ENCODE results near the gene EPHA8.
A peak's percentile ranks its signal among the peaks of the same experiment; 100 is the strongest.

EPHA8 gene

DNA sequence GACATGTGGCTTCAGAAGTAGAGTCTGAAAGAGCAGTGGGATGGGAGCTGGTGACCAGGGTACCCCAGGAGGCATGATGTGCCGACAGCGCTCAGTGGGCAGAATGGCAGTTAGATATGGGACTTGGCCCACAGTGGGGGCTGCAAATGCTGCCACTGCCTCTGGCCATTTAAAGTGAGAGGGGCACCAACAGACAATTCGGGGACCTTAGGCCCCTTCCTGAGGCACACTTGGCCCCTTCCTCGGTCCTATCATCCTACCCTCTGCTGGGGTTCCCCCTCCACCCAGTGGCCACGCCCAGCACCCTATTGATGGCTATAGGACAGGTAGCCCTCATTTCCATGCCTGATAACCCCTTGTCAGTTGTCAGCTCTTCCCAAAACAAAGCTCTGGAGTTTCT, 36.6 kb upstream of the EPHA8 start:
- H3K27ac ChIP-seq = no peak overlapping the region
- no peaks in the 10 kb centered on the region for H3K27me3 ChIP-seq (replicated peaks)
- in situ Hi-C loops (cut with HindIII; ENCODE audit: low pct_ligation_motif_present, low sequenced_read_pairs) = no loop called here
- H3K36me3 ChIP-seq (replicated peaks) = peaks cover 35% of the 10 kb centered on the region
- DNase-seq = no peak
- TF ChIP-seq CTCF (IDR thresholded peaks at IDR 0.05; ENCODE audit: low read depth, low read length, missing control alignments) = no peak
- H3K4me3 ChIP-seq (ENCODE audit: low read depth, low read length) = no peak overlapping the region

DNA sequence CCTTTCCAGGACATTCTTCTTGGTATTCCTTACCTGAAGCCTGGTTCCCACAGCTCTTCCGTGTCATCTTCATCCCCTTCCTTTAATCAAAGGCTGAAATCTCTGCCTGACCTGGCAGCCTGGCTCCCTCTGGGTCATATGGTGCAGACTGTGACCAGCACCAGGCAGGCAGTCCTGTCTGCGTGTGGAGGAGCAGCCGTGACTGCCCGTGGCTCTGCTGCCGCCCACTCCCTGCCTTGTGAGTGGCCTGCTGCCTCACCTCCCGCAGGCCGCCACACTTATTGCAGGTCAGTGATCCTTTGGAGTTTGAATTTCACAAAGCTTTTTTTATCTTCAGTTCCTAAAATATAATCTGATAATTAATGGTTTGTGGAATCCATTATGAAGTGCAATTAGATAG, 36.2 kb upstream of the EPHA8 start:
- Histone ChIP-seq H3K27ac (no peak overlapping the region), H3K36me3 (replicated peaks) (peaks cover 35% of the 10 kb centered on the region), H3K4me3 (ENCODE audit: low read depth, low read length) (no peak overlapping the region), H3K27me3 (replicated peaks) (no peaks in the 10 kb centered on the region)
- in situ Hi-C loops (cut with HindIII; ENCODE audit: low pct_ligation_motif_present, low sequenced_read_pairs) = no loop called here
- no peak for DNase-seq
- peak; percentile 10 for TF ChIP-seq CTCF (IDR thresholded peaks at IDR 0.05; ENCODE audit: low read depth, low read length, missing control alignments)

DNA sequence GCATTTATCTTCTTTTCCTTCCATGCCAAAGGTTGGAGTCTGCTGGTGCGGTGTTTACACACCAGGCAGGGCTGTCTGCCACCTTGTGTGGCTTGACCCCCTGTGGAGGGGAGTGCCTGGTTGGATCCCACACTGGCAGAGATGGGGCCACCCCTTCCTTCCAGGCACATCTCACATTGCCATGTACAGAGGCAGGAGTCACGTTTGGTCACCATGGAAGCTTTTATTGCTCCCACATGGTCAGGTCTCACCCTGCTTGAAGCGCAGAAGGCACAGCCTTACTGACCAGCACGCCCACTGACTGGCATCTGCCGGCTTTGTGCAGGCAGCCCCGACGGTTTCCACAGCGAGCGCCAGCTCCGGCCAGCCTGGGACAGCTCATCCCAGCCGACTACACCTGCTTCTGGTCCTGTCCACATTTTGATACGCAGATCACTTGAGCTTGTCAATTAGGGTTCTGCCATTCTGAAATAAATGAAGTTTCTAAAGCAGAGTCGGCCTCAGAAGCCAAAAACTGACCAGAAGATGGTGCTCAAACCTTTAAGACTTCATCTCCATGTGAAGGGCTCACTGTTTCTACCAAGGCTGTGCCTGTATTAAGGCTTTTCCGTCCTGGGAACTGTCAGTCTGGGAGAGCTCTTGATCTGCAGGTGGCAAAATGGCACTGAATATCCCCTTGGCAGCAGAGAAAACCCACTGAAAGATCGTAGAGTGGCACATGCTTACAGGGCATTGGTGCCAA, 35.6 kb upstream of the EPHA8 start:
- Histone ChIP-seq H3K27me3 (replicated peaks) (no peaks in the 10 kb centered on the region), H3K27ac (no peak overlapping the region), H3K36me3 (replicated peaks) (peaks cover 35% of the 10 kb centered on the region), H3K4me3 (ENCODE audit: low read depth, low read length) (no peak overlapping the region)
- in situ Hi-C loops (cut with HindIII; ENCODE audit: low pct_ligation_motif_present, low sequenced_read_pairs) = no loop called here
- peak; percentile 29 for TF ChIP-seq CTCF (IDR thresholded peaks at IDR 0.05; ENCODE audit: low read depth, low read length, missing control alignments)
- DNase-seq = no peak

DNA sequence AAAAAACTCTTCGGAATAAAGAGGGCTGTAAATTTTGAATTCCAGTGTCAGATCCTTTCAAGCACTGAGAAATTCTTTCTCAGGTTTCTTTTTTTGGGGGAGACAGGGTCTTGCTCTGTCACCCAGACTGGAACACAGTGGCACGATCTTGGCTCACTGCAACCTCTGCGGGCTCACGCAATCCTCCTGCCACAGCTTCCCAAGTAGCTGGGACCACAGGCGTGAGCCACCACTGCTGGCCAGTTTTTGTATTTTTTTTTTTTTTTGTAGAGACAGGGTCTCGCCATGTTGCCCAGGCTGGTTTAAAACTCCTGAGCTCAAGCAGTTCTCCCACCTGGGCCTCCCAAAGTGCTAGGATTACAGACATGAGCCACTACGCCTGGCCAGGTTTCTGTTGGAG, 34.8 kb upstream of the EPHA8 start:
- in situ Hi-C loops (cut with HindIII; ENCODE audit: low pct_ligation_motif_present, low sequenced_read_pairs) = no loop called here
- Histone ChIP-seq H3K27ac (no peak overlapping the region), H3K36me3 (replicated peaks) (peaks cover 35% of the 10 kb centered on the region)

GRCh38 chr1:22529901-22530621, 33.2 kb upstream of the EPHA8 start:
- Histone ChIP-seq H3K36me3 (replicated peaks) (peaks cover 25% of the 10 kb centered on the region), H3K4me3 (ENCODE audit: low read depth, low read length) (no peak overlapping the region), H3K27ac (no peak overlapping the region), H3K27me3 (replicated peaks) (no peaks in the 10 kb centered on the region)
- DNase-seq = no peak
- in situ Hi-C loops (cut with HindIII; ENCODE audit: low pct_ligation_motif_present, low sequenced_read_pairs) = no loop called here
- no peak for TF ChIP-seq CTCF (IDR thresholded peaks at IDR 0.05; ENCODE audit: low read depth, low read length, missing control alignments)

More for the DNA sequence above, 34.8 kb upstream of the EPHA8 start:
- H3K4me3 ChIP-seq (ENCODE audit: low read depth, low read length) = no peak overlapping the region
- no peak for DNase-seq
- no peaks in the 10 kb centered on the region for H3K27me3 ChIP-seq (replicated peaks)
- no peak for TF ChIP-seq CTCF (IDR thresholded peaks at IDR 0.05; ENCODE audit: low read depth, low read length, missing control alignments)
